ENCODE data around the gene LRRC45.
A peak's percentile ranks its signal among the peaks of the same experiment; 100 is the strongest.

LRRC45 gene

DNA sequence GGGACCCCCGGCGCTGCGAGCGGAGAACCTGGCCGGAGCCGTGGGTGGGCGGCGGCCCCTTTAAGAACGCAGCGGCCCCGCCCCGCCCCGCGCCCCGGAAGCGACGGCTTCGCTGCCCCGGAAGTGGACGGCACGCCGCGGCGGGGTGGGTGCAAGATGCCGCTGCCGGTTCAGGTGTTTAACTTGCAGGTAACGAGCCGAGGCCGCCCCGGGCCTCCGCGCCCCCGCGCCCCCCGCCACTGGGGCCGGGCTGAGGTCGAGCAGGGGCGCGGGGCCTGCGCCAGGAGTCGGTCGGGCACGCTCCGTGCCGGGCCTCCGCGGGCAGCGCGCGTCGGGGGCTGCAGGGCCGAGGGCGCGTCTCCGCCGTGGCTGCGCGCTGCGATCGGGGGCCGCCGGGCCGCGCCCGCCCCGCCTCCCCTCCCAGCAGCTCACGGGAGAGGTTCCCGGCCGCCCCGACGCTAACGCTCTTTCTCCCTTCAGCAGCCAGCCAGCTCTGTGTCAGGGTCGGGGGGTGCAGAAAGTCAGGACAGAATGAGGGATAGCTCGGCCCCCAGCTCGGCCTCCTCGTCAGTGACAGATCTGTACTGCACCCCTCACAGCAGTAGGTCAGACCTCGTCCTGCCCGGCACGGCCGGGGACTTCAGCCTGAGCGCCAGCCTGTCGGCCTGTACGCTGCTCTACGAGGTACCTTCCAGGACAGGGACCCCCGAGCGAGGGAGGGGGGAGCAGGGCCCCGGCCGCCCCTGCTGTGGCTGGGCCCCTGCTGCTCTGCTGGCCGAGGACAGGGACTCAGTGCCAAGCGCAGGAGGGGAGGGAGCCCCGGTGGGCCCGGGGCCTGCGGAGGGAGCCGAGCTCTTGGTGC, 28.9 kb downstream of the LRRC45 start, which contains the start of the genes GPS1 and RFNG:
Gene GPS1, plus strand, starts transcription at position 123 of the 862 bp plus-strand sequence. Its CDS starts 34 bp downstream, at position 157.
Gene RFNG, minus strand, starts transcription at position 36 of the 862 bp plus-strand sequence. CDS start 45 bp downstream, outside the sequence.
- DNase-seq (ENCODE audit: low read depth) = peak; percentile 62

GRCh38 chr17:82052638-82053059, 29.5 kb downstream of the LRRC45 start:
- no peak for DNase-seq (ENCODE audit: low read depth)

DNA sequence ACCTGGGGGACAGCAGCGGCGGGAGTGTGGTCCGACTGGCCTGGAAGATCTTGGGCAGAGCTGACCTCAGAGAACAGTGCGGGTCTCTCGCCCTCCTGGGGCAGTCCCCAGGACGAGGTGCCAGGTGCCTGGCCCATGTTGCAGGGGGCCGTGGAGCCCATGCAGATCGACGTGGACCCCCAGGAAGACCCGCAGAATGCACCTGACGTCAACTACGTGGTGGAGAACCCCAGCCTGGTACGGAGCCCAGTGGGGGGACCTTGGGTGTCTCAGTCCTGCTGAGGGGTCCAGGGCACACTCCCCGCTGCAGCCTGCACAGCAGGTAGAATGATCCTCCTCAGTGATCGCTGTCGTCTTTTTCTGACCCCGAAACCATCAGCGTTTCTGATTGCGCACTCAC, 30.0 kb downstream of the LRRC45 start:
- DNase-seq (ENCODE audit: low read depth) = no peak

DNA sequence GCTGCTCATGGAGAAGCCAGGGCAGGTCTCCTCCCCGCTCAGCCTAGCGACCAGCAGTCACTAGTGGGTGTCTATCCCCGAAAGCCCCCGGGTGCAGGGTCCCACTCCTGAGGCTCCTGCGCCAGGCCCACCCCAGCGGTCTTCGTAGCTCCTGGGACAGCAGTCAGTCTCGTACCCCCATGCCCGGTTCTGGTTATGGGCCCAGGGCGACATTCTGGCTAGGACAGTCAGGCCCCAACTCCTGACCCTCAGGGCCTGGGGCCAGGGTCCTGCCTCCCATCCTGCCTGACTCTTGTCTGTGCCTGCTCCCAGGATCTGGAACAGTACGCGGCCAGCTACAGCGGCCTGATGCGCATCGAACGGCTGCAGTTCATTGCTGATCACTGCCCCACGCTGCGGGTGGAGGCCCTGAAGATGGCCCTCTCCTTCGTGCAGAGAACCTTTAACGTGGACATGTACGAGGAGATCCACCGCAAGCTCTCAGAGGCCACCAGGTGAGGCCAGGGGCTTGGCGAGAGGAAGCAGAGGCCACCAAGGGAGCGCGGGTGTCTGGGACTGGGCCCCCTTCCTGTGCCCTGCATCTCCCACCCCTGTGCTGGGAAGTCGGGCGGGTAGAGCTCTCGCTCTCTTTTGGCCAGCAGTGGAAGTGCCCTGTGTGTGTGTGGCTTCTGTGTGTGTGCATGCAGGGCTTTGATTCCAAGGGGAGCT, 30.6 kb downstream of the LRRC45 start:
- DNase-seq (ENCODE audit: low read depth) = no peak

DNA sequence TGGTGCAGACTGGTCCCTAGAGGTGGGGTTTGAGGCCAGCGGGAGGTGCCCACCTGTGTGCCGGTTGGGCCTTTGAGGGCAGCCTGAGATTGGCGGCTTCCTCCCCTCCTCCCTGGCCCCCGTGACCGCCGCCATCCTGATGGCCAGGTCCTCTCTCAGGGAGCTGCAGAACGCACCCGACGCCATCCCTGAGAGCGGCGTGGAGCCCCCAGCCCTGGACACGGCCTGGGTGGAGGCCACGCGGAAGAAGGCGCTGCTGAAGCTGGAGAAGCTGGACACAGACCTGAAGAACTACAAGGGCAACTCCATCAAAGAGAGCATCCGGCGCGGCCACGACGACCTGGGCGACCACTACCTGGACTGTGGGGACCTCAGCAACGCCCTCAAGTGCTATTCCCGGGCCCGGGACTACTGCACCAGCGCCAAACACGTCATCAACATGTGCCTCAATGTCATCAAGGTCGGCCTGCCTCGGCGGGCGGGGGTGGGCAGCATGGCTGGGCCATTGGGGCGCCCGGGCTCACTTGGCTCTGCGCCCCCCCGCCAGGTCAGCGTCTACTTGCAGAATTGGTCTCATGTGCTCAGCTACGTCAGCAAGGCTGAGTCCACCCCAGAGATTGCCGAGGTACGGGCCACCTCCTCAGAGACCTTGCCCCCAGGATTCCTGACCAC, 31.4 kb downstream of the LRRC45 start:
- no peak for DNase-seq (ENCODE audit: low read depth)

- DNase-seq (ENCODE audit: low read depth) = no peak
Observed at GRCh38 chr17:82055023-82055964, 32.2 kb downstream of the LRRC45 start.

GRCh38 chr17:82055965-82056728, 33.0 kb downstream of the LRRC45 start:
- no peak for DNase-seq (ENCODE audit: low read depth)

GRCh38 chr17:82056729-82057621, 33.9 kb downstream of the LRRC45 start:
- no peak for DNase-seq (ENCODE audit: low read depth)

DNA sequence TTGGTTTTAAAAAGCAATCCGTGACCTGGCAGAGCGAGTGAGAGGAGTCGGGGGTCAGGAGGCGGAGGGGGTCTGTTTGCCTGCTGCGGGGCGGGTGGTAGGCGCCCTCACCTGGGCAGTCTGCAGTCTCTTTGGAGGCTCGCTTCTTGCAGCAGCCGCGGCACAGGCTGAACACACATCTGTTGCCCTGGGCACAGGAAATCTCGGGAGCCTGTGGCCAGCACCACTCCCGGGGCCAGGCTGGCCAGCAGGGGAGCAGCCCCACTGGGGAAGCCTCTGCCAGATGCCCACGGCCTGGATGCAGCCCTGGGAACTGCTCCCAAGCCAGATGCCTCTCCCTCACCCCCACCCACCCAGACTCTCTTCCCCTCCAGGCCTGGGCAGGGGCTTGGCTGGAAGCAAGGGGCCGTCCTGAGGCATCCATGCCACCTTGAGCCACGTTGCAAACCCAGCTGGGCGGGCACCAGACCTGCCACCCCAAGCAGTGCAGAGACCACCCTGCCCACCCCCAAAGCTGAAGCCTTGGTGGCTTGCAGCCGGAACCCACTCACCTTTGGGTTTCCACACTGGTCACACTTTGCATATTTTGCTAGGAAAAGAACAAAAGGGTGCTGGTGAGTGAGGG, 35.2 kb downstream of the LRRC45 start:
- no peak for DNase-seq (ENCODE audit: low read depth)

- DNase-seq (ENCODE audit: low read depth) = no peak
Observed at GRCh38 chr17:82058855-82059249, 35.7 kb downstream of the LRRC45 start.

DNA sequence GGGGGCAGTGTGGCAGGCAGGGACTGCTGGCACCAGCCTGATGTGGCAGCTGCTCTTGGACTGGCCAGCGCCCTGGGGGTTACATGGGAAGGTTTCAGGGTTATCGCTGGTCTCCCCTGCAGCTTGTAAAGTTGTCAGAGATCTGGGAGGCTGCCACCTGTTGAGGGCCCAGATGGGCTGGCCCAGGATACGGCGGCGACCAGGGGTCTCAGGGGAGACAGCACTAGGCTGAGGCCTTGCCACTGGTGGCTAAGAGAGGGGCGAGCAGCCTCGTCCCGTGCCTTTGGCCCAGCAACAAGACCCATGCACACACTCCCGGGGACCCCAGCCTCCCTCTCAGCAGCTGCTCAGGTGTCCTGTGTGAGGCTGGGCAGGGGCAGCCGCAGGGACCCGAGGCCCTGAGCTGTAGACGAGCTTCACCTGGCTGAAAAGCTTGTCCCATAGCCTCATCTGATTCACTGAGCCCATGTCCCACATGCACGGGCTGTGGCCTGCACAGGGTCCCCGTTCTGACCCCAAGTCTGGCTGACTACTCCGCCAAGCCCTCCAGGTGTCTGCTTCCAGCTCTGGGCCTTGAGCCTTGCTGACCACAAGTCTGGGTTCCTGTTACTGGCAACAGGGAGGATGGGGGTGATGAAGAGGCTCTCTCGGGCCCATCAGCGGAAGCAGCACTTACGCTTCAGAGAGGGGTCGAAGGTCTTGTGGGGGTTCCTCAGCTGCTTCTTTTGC, 36.3 kb downstream of the LRRC45 start:
- no peak for DNase-seq (ENCODE audit: low read depth)

DNA sequence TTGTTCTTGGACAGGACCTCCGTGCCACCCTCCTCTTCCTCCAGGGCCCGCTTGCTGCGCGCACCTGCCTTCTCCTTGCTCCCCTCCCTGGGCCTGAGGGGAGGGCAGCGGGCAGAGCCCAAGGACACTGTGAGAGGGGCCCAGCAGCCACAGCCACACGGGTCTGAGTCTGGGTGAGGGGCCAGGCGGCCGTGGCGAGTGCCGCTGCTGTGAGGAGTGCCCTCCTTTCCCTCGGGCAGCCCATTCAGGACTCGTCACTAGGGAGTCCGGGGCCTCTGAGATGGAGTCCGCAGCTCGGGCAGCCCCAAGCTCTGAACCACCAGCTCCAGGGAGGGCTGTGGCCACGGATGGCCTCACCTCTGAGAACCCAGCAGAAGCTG, 36.9 kb downstream of the LRRC45 start:
- DNase-seq (ENCODE audit: low read depth) = no peak

DNA sequence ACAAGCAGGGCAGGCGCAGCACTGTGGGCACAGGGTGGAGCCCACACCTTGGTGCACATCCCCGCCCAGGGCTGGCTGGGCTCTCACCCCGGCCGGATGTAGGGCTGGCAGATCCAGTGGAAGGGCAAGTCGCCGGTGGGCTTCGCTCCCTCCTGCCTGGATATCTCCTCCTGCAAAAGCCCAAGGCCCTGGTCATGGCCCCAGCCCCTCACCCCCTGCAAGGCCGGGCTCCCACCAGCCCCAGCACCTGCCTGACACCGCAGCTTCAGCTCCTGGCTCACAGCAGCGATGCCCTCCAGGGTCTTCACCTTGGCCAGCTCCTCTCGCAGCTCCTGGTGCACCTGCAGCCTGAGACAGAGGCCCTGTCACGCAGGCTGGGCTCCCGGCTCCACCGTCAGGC, 37.5 kb downstream of the LRRC45 start:
- DNase-seq (ENCODE audit: low read depth) = no peak

GRCh38 chr17:82061047-82061925, 38.2 kb downstream of the LRRC45 start:
- no peak for DNase-seq (ENCODE audit: low read depth)

GRCh38 chr17:82062076-82062983, 39.2 kb downstream of the LRRC45 start:
- no peak for DNase-seq (ENCODE audit: low read depth)

GRCh38 chr17:82062984-82063368, 39.9 kb downstream of the LRRC45 start:
- DNase-seq (ENCODE audit: low read depth) = no peak

Measured in EH (cell line).